ENCODE data around the gene ZNF442.
"Not testable (repeated sequence)": the region's sequence is repeated elsewhere in the genome, so short reads cannot be mapped to it uniquely, and the experiment has no call there.

Gene ZNF442

DNA sequence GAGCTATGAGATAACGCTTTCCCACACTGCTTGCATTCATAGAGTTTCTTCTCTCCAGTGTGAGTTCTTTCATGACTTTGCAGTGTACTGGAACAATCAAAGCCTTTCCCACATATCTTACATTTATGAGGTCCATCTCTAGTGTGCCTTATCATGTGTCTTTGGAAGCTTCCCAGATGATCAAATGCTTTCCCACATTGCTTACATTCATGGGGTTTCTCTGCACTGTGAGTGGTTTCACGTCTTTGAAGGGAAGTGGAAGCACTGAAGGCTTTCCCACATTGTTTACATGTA is 14.9 kb upstream of the ZNF442 start:
- H3K4me2 ChIP-seq (ENCODE audit: low read length): no peak overlapping the region
- TF ChIP-seq, protein P1, sequence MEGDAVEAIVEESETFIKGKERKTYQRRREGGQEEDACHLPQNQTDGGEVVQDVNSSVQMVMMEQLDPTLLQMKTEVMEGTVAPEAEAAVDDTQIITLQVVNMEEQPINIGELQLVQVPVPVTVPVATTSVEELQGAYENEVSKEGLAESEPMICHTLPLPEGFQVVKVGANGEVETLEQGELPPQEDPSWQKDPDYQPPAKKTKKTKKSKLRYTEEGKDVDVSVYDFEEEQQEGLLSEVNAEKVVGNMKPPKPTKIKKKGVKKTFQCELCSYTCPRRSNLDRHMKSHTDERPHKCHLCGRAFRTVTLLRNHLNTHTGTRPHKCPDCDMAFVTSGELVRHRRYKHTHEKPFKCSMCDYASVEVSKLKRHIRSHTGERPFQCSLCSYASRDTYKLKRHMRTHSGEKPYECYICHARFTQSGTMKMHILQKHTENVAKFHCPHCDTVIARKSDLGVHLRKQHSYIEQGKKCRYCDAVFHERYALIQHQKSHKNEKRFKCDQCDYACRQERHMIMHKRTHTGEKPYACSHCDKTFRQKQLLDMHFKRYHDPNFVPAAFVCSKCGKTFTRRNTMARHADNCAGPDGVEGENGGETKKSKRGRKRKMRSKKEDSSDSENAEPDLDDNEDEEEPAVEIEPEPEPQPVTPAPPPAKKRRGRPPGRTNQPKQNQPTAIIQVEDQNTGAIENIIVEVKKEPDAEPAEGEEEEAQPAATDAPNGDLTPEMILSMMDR (IDR thresholded peaks at IDR 0.05): no peak
- H3K4me3 ChIP-seq (ENCODE audit: low read depth, low read length): no peak overlapping the region

DNA sequence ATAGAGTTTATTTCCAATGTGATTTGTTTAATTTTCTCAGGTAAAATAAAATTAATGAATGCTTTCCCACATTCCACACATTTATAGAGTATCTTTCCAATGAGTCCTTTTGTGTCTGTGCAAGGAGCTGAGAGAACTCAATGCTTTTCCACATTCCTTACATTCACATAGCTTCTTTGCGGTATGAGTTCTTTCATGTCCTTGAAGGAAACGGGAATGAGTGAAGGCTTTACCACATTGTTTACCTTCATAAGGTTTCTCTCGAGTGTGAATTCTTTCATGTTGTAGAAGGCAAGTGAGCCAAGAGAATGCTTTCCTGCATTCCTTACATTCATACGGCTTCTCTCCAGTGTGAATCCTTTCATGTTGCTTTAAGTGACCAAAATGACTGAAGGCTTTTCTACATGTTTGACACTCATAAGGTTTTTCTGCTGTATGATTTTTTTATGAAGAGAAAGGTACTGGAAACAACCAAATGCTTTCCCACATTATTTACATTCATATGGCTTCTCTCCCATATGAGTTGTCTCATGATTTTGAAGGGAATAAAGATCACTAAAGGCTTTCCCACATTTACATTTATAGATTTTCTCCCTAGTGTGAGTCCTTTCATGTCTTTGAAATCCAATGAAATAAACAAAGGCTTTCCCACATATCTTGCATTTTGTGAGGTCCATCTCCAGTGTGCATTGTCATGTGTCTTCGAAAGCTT is 14.4 kb upstream of the ZNF442 start:
- no peaks in the 10 kb centered on the region for H3K4me1 ChIP-seq
- H3K9ac ChIP-seq: no peak overlapping the region
- no peak overlapping the region for H3K27ac ChIP-seq
- H3K79me2 ChIP-seq: no peaks in the 10 kb centered on the region
- H2AFZ ChIP-seq: no peak overlapping the region
- H3K27me3 ChIP-seq (ENCODE audit: control insufficient read depth, insufficient read depth, low read length): no peaks in the 10 kb centered on the region
- no peaks in the 10 kb centered on the region for H3K36me3 ChIP-seq (ENCODE audit: control insufficient read depth, insufficient read depth, low read length)
- H3K9me3 ChIP-seq (ENCODE audit: control insufficient read depth, low read length): no peaks in the 10 kb centered on the region
- no peak overlapping the region for H3K4me3 ChIP-seq (ENCODE audit: low read depth, low read length)
- TF ChIP-seq, protein P1 (IDR thresholded peaks at IDR 0.05): no peak
- no peak overlapping the region for H3K4me2 ChIP-seq (ENCODE audit: low read length)

More for the DNA sequence above, 14.9 kb upstream of the ZNF442 start:
- H3K79me2 ChIP-seq: no peaks in the 10 kb centered on the region
- H3K9ac ChIP-seq: no peak overlapping the region
- H2AFZ ChIP-seq: no peak overlapping the region
- H3K4me1 ChIP-seq: no peaks in the 10 kb centered on the region
- no peaks in the 10 kb centered on the region for H3K36me3 ChIP-seq (ENCODE audit: control insufficient read depth, insufficient read depth, low read length)
- no peaks in the 10 kb centered on the region for H3K9me3 ChIP-seq (ENCODE audit: control insufficient read depth, low read length)
- no peak overlapping the region for H3K27ac ChIP-seq
- no peaks in the 10 kb centered on the region for H3K27me3 ChIP-seq (ENCODE audit: control insufficient read depth, insufficient read depth, low read length)

DNA sequence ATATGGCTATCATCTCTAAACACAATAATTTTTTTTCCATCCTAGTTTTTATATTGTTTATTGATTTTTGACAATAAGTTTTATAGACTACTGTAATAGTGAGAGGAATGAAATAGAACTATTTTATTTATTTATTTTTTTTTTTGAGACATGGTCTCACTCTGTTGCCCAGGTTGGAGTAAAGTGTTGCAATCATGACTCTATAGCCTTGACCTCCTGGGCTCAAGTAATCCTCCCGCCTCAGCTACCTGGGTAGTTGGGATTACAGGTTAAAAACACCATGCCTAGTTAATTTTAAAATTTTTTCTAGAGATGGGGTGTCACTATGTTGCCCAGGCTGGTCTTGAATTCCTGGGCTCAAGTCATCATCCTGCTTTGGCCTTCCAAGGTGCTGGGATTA is 8.5 kb upstream of the ZNF442 start:
- Histone ChIP-seq H2AFZ (no peak overlapping the region), H3K36me3 (ENCODE audit: control insufficient read depth, insufficient read depth, low read length) (no peaks in the 10 kb centered on the region), H3K4me1 (no peaks in the 10 kb centered on the region), H3K4me2 (ENCODE audit: low read length) (no peak overlapping the region), H3K27me3 (ENCODE audit: control insufficient read depth, insufficient read depth, low read length) (no peaks in the 10 kb centered on the region), H3K4me3 (ENCODE audit: low read depth, low read length) (no peak overlapping the region), H3K9me3 (ENCODE audit: control insufficient read depth, low read length) (no peaks in the 10 kb centered on the region), H3K79me2 (no peaks in the 10 kb centered on the region), H3K27ac (no peak overlapping the region), H3K9ac (no peak overlapping the region)
- TF ChIP-seq, protein P1 (IDR thresholded peaks at IDR 0.05): no peak

DNA sequence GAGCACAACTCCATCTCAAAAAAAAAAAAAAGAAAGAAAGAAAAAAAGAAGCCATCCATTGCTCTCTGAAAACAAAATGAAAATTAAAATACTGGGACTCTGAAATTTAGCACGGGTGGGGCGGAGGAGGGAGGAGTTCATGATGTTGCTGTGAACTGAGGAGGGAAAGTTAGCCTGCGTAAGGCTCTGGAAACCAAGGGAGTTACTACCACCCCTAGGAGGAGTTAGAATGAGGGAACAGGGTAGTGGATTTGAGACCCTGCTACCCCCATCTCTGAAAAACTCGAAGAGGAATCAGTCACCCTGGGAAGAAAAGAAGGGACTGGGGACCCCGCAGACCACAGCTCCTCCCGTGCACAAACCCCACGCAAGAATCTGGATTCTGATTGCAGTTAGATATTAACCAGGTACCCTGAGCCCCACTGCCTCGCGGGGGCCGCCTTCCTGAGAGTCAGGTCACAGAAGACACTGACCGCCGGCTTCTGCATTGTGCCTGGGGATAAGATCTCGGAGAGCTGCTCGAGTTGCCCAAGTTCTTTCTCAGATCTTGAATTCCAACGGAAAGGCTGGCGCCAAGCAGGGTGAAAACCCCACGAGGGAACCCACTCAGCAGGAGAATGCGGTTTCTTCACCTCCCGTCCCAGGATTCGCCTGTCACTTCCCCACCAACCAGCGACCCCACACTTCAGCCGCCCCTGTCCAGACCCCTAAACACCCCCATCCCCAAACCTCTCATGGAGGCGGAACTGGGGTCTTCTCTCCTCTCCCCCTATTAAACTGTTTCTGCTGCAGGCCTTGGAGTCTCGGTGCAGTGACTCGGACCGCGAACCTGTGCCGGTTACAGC is 870 bp downstream of the ZNF442 start:
- Histone ChIP-seq H3K4me1 (peaks cover 6% of the 10 kb centered on the region), H3K9me3 (ENCODE audit: control insufficient read depth, low read length) (no peaks in the 10 kb centered on the region), H3K4me2 (ENCODE audit: low read length) (peak overlapping the region; percentile 68), H3K27me3 (ENCODE audit: control insufficient read depth, insufficient read depth, low read length) (no peaks in the 10 kb centered on the region), H2AFZ (peak overlapping the region; percentile 88), H3K9ac (peak overlapping the region; percentile 58), H3K36me3 (ENCODE audit: control insufficient read depth, insufficient read depth, low read length) (no peaks in the 10 kb centered on the region), H3K27ac (peak overlapping the region; percentile 80), H3K4me3 (ENCODE audit: low read depth, low read length) (peak overlapping the region; percentile 78), H3K79me2 (no peaks in the 10 kb centered on the region)
- TF ChIP-seq, protein P1 (IDR thresholded peaks at IDR 0.05): no peak

DNA sequence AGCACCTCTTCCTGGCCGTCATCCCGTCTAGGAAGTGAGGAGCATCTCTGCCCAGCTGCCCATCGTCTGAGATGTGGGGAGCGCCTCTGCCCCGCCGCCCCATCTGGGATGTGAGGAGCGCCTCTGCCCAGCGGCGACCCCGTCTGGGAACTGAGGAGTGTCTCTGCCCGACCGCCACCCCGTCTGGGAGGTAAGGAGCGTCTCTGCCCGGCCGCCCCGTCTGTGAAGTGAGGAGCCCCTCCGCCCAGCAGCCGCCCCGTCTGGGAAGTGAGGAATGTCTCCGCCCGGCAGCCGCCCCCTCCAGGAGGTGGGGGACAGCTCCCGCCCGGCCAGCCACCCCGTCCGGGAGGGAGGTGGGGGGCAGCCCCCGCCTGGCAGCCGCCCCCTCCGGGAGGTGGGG is 3.2 kb downstream of the ZNF442 start:
- not testable (repeated sequence) for H2AFZ ChIP-seq; H3K27me3 ChIP-seq (ENCODE audit: control insufficient read depth, insufficient read depth, low read length); H3K27ac ChIP-seq; H3K79me2 ChIP-seq; H3K4me2 ChIP-seq (ENCODE audit: low read length); H3K36me3 ChIP-seq (ENCODE audit: control insufficient read depth, insufficient read depth, low read length); H3K4me3 ChIP-seq (ENCODE audit: low read depth, low read length); H3K9me3 ChIP-seq (ENCODE audit: control insufficient read depth, low read length); H3K9ac ChIP-seq; H3K4me1 ChIP-seq
